GM12874 (cell line): Measurements from ENCODE around the gene ACAA1.

Experiments used
- CTCF ChIP-seq: IDR thresholded peaks from 2 replicates; pipeline ENCODE4 v1.5.1; 2011; ENCODE audit warnings: low read depth, mild to moderate bottlenecking, control low read depth, low read length, moderate library complexity; ENCODE audit not compliant: insufficient read depth

The ACAA1 gene

GRCh38 chr3:38152609-38153008, 15.7 kb upstream of the ACAA1 start:
- TF ChIP-seq CTCF, result no peak

GRCh38 chr3:38151667-38152265, 14.8 kb upstream of the ACAA1 start:
- no peak for TF ChIP-seq CTCF

GRCh38 chr3:38150780-38151528, 14.0 kb upstream of the ACAA1 start:
- no peak for TF ChIP-seq CTCF

- no peak for TF ChIP-seq CTCF
These were observed 12.8 kb upstream of the ACAA1 start for GRCh38 chr3:38149708-38150107.

GRCh38 chr3:38148311-38148882, 11.5 kb upstream of the ACAA1 start:
- no peak for TF ChIP-seq CTCF

- no peak for TF ChIP-seq CTCF
These were observed 10.5 kb upstream of the ACAA1 start for GRCh38 chr3:38147421-38147820.

- TF ChIP-seq CTCF, result no peak
These were observed 9.6 kb upstream of the ACAA1 start for GRCh38 chr3:38146504-38146903.
